HG03159 (cell line): ENCODE results near the gene HPCAL1.
A peak's percentile ranks its signal among the peaks of the same experiment; 100 is the strongest.

Experiments used
- ATAC-seq: cut with Tn5 transposase; IDR thresholded peaks from one replicate; pipeline ENCODE4 v1.9.1; 2021; ENCODE audit warnings: mild to moderate bottlenecking, moderate library complexity; ENCODE audit not compliant: unreplicated experiment

The HPCAL1 gene

GRCh38 chr2:10400978-10401951 is 98.6 kb downstream of the HPCAL1 start:
- ATAC-seq = no peak

GRCh38 chr2:10402062-10402585 is 99.4 kb downstream of the HPCAL1 start:
- ATAC-seq = no peak

DNA sequence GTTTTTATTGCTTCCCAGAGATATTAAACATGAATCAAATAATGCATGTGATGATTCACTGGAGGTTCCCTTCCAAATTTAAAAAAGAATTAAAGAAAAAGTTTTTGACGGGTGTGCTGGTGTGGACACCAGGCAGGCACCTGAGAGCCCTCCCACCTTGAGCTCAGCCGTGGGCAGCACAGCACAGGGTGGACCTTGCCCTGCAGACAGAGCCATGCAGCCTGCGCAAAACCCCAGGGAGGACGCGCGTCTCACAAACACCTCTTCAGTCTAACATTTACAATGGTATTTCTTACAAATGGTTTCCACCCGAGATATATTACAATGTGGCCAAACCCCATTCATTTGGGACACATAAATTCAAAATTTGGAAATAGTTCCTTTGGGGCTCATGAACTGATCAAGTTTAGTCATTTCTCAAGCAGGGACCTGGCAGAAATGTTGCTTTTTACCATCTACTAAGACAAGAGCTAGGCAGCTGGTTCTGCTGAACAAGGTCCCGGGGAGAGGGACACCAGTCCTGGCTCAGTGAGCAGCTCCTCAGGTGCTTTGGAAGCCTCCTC is 100.0 kb downstream of the HPCAL1 start:
- no peak for ATAC-seq

- no peak for ATAC-seq
Observed at GRCh38 chr2:10404324-10405143, 101.8 kb downstream of the HPCAL1 start.

DNA sequence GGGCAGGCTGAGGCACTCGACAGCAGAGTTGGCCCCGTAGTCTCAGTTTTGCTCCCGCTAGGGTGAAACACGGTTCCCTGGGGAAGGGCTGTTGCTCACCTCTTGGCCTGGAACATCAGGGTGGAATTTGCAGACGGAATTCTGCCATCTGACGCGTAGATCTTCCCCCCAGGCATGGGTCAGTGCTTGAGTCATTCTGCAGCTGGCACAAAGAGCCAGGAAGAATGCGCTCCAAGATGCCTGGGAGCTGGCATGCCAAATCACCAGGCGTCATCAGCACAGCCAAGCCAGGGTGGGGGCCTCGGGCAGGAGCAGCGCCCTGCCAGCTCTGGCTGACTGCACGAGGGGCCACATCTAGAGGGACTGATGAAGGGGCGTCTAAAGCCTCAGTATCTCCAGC is 102.7 kb downstream of the HPCAL1 start:
- ATAC-seq = no peak

- no peak for ATAC-seq
Observed at GRCh38 chr2:10406016-10406415, 103.3 kb downstream of the HPCAL1 start.

GRCh38 chr2:10406491-10407188 is 103.9 kb downstream of the HPCAL1 start:
- ATAC-seq = no peak

DNA sequence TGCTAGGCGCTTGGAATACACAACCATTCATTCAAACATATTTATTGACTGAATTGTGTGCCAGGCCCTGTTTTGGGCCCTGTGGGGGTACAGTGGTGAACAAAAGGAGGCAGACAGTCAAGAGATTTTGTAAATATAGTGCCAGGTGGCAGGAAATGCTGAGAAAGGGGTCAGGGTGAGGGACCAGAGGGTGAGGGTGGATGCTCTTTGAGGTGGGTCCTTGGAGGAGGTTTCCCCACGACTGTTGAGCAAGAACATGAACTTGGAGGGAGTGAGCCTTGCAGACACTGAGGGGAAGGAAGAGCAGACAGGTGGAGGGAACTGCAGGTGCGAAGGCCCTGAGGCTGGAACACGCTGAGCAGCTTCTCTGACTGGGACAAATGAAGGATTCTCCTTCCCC is 104.7 kb downstream of the HPCAL1 start:
- ATAC-seq = no peak

GRCh38 chr2:10407841-10408648 is 105.3 kb downstream of the HPCAL1 start:
- no peak for ATAC-seq

DNA sequence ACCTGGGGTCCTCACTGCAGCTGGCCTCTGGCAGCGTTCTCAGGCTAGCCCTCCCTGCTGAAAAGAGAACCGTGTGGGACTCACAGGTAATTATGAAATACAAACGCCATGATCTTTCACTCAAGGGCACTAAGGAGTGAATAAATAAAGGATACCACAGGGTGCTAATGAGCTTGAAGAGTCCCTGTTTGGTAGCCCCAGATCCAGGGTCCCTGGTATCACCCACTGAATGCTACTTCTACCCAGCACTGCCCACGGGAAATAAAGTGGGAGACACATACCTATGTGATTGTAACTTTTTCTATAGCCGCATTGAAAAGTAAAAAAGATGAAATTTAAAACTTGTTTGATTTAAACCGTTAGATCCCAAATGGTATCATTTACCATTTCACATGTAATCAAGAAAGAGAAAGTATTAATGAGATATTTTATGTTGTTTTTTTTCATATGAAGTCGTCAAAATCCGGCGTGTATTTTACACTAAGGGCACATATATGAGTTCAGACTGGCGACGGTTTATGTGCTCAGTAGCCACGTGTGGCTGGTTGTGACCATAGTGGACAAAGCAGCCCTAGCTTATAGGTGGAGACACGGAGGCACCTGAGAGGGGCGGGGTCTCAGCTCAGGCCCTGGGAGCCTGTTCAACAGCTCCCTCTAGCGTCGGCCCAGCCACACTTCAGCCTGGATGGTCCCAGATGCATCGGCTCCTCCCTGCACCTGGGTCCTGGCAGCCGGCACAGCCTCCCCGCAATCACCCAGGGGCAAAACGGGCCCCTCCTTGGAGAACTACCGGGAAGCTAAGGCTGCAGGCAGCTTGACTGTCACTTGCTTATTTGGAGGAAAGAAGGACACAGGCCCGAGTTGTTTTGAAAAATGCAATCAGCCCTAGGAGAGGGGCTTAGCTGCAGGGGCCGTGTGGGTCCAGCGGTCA is 106.2 kb downstream of the HPCAL1 start:
- peak; percentile 47 for ATAC-seq

- peak; percentile 75 for ATAC-seq
Observed at GRCh38 chr2:10410001-10410822, 107.5 kb downstream of the HPCAL1 start.

DNA sequence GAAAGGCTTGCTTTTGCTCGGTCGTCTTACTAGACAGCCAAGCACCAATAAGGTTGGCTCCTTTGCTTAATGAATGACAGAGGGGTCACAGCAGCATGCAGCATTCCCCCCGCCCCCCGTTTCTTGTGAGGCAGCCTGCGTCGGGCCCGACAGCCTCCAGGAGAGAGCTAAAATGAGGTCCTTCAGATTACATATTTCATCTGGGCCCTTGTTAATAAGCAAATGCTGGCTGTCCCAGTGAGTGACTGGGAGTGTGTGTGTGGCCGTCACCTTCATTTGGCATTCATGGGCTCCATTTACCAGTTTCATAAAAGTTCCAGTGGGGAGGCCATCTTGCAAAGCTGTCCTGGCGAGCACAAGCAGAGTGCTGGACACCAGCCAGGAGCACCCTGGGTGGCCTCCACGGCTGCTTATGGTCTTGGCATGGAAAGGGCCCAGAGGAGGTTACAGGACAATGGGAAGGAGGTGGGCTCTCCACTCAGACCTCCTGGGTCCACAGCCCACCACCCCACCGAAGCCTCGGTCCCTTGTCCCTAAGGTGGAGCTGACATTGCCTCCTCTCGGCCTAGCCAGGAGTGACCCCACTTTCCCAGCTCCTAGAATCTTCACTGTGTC is 108.2 kb downstream of the HPCAL1 start:
- ATAC-seq = no peak

DNA sequence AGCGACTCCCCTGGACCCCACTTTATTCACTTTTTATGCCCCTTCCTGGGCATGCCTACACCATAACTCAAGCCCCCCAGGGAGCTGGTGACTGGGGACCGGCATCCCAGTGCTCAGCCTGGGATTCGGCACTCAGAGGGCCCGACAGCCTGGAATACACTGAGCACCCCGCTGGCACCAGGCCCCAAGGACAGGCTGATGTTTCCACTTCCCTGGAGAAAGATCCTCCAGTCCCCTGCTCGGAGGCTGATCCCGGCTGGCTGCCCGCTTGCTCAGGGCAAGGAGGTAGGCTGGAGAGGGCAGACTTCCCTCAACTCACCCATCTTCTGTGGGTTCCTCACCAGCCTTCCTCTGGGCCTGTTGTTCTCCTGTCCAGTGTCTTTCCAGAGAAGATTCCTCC is 108.9 kb downstream of the HPCAL1 start:
- ATAC-seq = no peak

GRCh38 chr2:10412380-10412779 is 109.7 kb downstream of the HPCAL1 start:
- no peak for ATAC-seq

DNA sequence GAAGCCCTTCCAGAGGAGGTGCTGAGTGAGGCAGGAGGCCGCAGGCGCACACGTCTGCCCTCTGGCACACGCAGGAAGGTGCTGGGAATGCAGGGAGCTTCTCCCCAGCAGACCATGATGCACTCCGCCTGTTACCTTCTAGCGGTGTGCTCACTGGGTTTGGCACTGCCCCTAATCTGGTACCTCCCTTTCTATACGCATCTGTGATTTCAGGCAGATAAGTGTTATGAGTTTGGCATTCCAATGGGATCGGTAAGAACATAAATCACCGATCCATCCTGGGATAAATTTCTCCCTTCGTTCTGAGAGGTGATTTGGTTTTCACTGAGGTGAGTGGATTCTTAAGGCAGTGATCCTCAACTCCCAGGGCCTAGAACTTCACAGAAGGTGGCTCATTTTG is 110.8 kb downstream of the HPCAL1 start:
- ATAC-seq = no peak

- no peak for ATAC-seq
Observed at GRCh38 chr2:10413991-10414451, 111.3 kb downstream of the HPCAL1 start.

- no peak for ATAC-seq
Observed at GRCh38 chr2:10414591-10414990, 111.9 kb downstream of the HPCAL1 start.
